GM18867 (cell line): ENCODE data around the gene CBX3.
"Not testable (repeated sequence)": the region's sequence is repeated elsewhere in the genome, so short reads cannot be mapped to it uniquely, and the experiment has no call there.

Experiments
- ATAC-seq: cut with Tn5 transposase; IDR thresholded peaks from one replicate; pipeline ENCODE4 v1.9.1; 2021; ENCODE audit warnings: mild to moderate bottlenecking, moderate library complexity; ENCODE audit not compliant: unreplicated experiment

The CBX3 gene

GRCh38 chr7:26201247-26202018, at the start of gene CBX3:
Gene CBX3 (plus strand): TSS chr7:26201745. CDS start chr7:26202999, 1,254 bp downstream.
- ATAC-seq = peak; percentile 45

GRCh38 chr7:26151953-26152781, 49.4 kb upstream of the CBX3 start, which contains the start of gene NFE2L3:
Gene NFE2L3 (plus strand): TSS chr7:26152198. CDS start chr7:26152499, 301 bp downstream.
- peak; percentile 70 for ATAC-seq

DNA sequence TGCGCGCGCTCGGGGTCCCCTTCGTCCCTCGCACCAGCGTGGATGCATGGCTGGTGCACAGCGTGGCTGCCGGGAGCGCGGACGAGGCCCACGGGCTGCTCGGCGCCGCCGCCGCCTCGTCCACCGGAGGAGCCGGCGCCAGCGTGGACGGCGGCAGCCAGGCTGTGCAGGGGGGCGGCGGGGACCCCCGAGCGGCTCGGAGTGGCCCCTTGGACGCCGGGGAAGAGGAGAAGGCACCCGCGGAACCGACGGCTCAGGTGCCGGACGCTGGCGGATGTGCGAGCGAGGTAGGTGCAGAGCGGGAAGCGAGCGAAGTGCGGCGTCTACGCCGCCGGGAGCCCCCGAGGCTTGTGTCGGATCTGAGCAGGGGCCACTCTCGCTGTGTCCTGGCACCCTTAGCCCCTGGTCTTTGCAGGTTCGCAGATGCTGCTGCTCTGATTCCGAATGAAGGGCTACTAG, 48.7 kb upstream of the CBX3 start:
- peak; percentile 25 for ATAC-seq

DNA sequence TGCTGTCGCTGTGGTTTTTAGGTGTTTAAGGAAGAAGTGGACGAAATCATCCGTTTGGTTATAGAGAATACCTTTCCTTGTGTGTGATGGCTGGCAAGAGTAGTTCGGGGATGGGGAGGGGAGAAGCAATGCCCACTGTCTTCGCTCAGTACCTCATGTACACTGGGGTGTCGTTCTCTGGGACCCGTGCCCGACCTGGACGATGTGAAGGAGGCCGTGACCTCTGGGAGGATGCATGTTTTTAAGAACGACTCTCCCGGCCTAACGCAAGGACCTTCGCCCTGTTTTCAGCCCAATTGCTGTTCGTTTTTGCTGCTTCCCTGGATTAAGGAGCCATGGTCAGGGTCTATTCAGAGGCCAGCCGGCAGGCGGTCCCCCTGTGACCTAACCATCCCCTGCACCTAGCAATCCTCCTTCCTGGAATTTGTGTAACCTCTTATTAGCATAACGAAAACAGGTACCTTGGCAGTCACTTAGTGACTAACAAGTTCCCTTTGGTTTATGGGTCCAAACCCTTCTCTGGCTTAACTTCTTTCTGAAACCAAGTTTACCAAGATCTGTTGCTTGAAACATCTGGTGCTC, 48.2 kb upstream of the CBX3 start:
- ATAC-seq = peak; percentile 6

DNA sequence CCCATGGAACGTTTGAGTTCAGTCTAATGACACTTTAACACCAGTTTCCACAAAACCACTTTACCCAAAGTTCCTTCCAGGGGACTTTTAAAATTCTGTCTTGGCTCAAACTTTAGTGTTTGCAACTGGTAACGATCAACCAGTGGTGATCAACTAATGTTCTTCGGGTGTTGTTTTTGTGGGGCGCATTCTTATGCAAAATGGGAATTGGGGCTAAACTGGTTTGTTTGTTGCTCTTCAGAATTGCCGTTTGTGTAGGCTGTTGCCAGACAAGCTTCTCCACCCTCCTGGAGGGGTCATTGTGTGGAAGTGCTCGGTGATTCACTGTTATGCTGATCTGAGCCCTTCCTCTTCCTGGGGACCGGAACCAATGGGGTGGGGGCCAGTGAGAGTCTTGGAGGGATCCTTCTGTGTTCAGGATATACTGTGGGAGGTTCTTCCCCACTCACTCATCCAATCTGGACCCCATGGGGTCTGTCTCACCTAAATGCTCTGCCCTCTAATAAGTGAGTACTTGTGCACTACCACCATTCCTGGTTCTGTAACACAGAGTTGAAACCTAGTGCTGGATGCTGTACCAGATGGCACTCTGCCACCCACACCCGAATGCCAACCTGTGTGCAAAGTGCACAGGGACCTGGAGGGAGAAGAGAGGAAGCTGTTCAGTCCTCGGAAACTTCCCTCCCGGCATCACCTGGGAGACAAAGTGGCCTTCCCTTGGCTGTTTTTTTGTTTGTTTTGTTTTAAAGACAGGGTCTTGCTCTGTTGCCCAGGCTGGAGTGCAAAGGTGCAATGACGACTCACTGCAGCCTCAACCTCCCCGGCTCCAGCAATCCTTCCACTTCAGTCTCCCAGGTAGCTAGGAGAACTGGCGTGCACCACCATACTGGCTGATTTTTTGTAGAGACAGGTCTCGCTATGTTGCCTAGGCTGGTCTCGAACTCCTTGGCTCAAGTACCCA, 47.4 kb upstream of the CBX3 start:
- ATAC-seq = no peak

- ATAC-seq = no peak
Measured at GRCh38 chr7:26155531-26156375, 45.8 kb upstream of the CBX3 start.

- ATAC-seq = no peak
Measured at GRCh38 chr7:26156451-26157420, 44.8 kb upstream of the CBX3 start.

DNA sequence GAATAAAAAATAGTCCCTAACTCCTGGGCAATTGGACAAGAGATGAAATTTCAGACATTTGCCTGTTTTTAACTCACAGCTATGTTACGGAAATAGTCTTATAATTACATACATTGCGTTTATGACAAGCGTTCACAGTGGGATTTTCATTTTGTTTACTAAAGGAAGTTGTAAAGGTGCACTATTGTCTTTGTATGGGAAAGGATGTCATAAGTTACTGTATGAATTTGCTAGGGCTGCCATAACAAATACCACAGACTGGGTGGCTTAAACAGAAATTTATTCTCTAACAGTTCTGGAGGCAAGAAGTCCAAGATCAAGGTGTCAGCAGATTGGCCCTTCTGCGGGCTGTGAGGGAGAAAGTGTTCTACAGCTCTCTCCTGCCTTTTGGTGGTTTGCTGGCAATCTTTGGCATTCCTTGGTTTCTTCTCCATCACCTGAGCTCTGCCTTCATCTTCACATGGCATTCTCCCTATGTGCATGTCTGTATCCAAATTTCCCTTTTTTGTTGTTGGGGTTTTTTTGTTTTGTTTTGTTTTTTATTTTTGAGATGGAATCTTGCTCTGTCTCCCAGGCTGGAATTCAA, 43.9 kb upstream of the CBX3 start:
- no peak for ATAC-seq

GRCh38 chr7:26159243-26159642, 42.3 kb upstream of the CBX3 start:
- ATAC-seq = no peak

DNA sequence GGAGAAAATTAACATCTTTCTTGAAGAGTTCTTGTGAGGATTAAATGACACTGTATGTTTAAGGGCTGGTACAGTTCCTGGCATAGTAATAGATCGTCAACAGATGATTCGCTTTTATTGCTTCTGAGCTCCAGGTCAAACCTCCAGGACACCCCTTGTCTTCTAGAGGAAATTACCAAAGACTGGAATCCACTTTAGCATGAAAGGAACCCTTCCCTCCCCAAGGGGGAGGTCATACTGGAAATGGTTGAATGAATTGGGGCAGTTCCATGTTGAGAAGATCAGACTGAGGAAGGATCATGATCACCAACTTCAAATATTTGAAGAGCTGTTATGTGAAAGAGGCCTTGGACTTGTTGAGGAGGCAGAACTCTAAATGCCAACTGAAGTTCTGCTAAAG, 40.6 kb upstream of the CBX3 start:
- ATAC-seq = no peak

GRCh38 chr7:26162431-26162830, 39.1 kb upstream of the CBX3 start:
- no peak for ATAC-seq

GRCh38 chr7:26163804-26164203, 37.7 kb upstream of the CBX3 start:
- ATAC-seq = not testable (repeated sequence)

- no peak for ATAC-seq
Measured at GRCh38 chr7:26165950-26166683, 35.4 kb upstream of the CBX3 start.

GRCh38 chr7:26166684-26167266, 34.8 kb upstream of the CBX3 start:
- ATAC-seq = peak; percentile 20

DNA sequence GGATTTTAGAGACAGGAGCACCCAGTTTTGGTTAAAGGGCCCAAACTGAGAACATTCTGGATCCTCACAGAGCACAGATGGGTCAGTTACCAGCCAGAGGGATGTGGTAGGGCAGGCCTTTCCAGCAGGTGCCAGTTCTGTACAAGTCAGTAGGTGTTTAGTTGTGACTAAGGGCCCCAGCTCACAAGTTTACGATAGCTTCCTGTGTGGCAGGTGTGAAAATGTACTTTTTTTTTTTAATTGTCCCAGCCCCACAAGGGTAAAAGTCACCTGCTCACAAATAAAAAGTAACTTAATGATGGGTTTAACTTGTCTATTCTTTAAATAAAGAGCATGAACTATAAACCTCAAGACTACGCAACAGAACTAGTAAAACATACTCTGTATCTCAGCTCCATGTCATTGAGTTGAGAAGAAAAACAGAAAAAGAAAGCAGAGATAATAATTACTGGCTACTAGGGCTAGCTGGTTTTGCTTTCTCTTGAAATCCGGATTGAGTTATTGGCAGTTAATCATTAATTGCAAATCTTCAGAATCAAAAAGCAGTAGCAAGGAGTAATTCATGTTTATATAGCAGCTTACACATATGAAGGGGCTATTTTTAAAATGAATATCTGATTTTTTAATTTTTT, 34.1 kb upstream of the CBX3 start:
- peak; percentile 95 for ATAC-seq

- no peak for ATAC-seq
Measured at GRCh38 chr7:26168458-26169023, 33.0 kb upstream of the CBX3 start.
